BJ (cell line): Measurements from ENCODE around the gene TSPAN12. TPM values are rescaled to one million over a fixed set of nuclear protein-coding genes. Genes with fewer than 3 reads are reported as not detected.
A peak's percentile ranks its signal among the peaks of the same experiment; 100 is the strongest.

ENCODE experiments used
- CTCF ChIA-PET: fragments of 350-600 bp; formaldehyde crosslinking; extraction: SDS; loops from one replicate; lab custom pipeline; 2021; ENCODE audit warnings: antibody characterized with exemption, inconsistent platforms; lab: Yijun Ruan, JAX
- POLR2A ChIA-PET: fragments of 300-600 bp; sonication (Branson Sonifier 250); formaldehyde crosslinking; extraction: SDS; loops from one replicate; lab custom pipeline; 2021; ENCODE audit warnings: antibody characterized with exemption; lab: Charles Lee
- DNase-seq: peaks from one replicate; pipeline ENCODE4 v3.0.0-alpha.2; 2011; ENCODE audit warnings: low read depth
- H3K27me3 ChIP-seq: 2 replicates; pipeline ENCODE4 v1.6.0; 2011; ENCODE audit warnings: low read length; ENCODE audit not compliant: control insufficient read depth, insufficient read depth
- H3K36me3 ChIP-seq: 2 replicates; pipeline ENCODE4 v1.5.1; 2011; ENCODE audit warnings: low read length; ENCODE audit not compliant: control insufficient read depth, insufficient read depth
- H3K4me3 ChIP-seq: 2 replicates; pipeline ENCODE4 v1.5.1; 2011; ENCODE audit warnings: low read depth, mild to moderate bottlenecking, control low read depth, low read length
- polyA plus RNA-seq: library from polyadenylated mRNA; depleted of rRNA; stranded (reverse); fragments of >200 nt; gene quantifications from 2 replicates; pipeline ENCODE4 v1.2.3, GENCODE V29; 2011
- TF ChIP-seq, protein P1 (sequence below): IDR thresholded peaks from 2 replicates; pipeline ENCODE4 v1.5.1; 2011; ENCODE audit warnings: low read depth, mild to moderate bottlenecking, control low read depth, inconsistent platforms, low read length, moderate library complexity; ENCODE audit not compliant: insufficient read depth

TSPAN12 gene
- polyA plus RNA-seq, 1 experiment: not detected

DNA sequence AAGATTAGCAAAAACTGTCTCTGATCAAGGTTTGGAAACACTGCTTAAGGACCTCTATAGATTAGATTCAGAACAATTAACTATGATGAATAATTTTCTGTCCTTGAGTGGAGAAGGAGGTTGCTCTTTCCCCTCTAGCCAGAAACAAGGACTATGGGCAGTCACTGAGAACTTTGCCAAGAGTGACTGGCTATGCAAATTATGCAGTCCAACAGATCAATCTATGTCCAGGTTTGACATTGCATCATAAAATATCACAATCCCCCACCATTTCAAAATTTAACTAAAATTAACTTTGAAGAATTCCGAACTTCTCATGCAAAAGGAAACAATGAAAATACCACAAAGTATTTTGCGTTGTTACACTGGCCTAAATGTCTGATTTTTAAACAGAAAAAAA is 50.6 kb downstream of the TSPAN12 start:
- TF ChIP-seq, protein P1, sequence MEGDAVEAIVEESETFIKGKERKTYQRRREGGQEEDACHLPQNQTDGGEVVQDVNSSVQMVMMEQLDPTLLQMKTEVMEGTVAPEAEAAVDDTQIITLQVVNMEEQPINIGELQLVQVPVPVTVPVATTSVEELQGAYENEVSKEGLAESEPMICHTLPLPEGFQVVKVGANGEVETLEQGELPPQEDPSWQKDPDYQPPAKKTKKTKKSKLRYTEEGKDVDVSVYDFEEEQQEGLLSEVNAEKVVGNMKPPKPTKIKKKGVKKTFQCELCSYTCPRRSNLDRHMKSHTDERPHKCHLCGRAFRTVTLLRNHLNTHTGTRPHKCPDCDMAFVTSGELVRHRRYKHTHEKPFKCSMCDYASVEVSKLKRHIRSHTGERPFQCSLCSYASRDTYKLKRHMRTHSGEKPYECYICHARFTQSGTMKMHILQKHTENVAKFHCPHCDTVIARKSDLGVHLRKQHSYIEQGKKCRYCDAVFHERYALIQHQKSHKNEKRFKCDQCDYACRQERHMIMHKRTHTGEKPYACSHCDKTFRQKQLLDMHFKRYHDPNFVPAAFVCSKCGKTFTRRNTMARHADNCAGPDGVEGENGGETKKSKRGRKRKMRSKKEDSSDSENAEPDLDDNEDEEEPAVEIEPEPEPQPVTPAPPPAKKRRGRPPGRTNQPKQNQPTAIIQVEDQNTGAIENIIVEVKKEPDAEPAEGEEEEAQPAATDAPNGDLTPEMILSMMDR: no peak
- DNase-seq: no peak
- no peaks in the 10 kb centered on the region; the same call in 1 of the 2 replicates for H3K27me3 ChIP-seq
- H3K4me3 ChIP-seq: no peak overlapping the region
- POLR2A ChIA-PET: no interaction called here
- CTCF ChIA-PET: interaction anchor here (0.9 to 11.1 kb wide), 5 partner anchors 14 to 530 kb away, joined by 6 to 130 read pairs (median 9); no protein-coding TSS in a partner anchor
- H3K36me3 ChIP-seq: no peaks in the 10 kb centered on the region

DNA sequence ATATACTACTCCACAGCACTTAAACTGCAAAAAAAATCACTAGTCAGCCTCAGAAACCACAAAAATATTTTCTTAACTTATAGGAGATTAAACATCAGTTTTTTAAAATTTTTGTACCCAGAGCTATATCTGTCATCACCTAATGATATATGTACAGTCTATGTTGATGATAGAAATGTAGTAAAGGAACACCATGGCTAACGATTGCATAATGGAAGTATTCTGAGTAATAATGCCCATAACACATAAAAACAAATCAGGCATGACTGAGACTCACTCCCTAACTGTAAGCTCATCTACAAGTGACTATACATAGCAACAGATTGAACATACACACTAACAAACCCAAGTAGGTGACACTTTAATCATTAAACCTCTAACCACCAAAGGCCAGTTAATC is 51.3 kb downstream of the TSPAN12 start:
- POLR2A ChIA-PET: no interaction called here
- Histone ChIP-seq H3K4me3 (no peak overlapping the region), H3K27me3 (no peaks in the 10 kb centered on the region; the same call in 1 of the 2 replicates), H3K36me3 (no peaks in the 10 kb centered on the region)
- TF ChIP-seq, protein P1: no peak
- no peak for DNase-seq
- CTCF ChIA-PET: interaction anchor here (0.9 to 11.1 kb wide), 16 partner anchors 8 to 530 kb away, joined by 3 to 130 read pairs (median 4); no protein-coding TSS in a partner anchor

DNA sequence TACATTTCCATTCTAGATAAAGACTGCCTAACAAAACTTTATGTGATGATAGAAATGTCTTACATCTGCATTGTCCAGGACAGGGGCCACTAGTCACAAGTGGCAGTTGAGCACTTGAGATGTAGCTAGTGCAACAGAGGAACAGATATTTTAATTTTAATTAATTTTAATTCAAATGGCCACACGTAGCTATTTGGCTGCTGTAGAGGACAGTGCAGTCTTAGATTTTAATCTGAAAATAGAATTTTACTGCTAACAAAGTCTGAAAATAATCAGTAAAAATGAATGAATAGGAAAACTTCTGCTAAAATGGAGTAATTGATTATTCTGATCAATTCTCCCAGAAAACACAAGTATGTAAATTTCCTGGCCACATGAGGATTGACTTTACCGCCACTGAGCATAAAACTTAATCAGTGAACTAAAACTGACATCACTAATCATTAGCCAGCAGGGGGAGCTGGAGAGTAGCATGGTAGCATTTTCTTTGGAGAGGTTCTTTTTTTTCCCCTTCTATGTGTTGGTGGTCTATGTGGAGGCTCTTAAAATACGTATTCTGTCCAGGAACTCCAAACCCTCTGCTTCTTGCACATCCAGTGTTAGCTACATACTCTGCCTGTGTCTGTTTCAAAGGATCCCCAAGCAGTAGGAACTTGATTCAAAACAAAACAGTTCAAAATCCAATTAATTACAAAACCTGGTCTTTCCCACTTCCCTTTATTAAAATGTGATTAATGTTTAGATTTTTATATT is 52.1 kb downstream of the TSPAN12 start:
- POLR2A ChIA-PET: interaction anchor here (0.8 kb wide), 1 partner anchor 140 kb away, joined by 3 read pairs; no protein-coding TSS in a partner anchor
- Histone ChIP-seq H3K27me3 (no peaks in the 10 kb centered on the region; the same call in 1 of the 2 replicates), H3K4me3 (no peak overlapping the region), H3K36me3 (no peaks in the 10 kb centered on the region)
- CTCF ChIA-PET: interaction anchor here (0.5 to 11.1 kb wide), 27 partner anchors 9 to 531 kb away, joined by 3 to 130 read pairs (median 3); no protein-coding TSS in a partner anchor
- TF ChIP-seq, protein P1: peak; percentile 86
- DNase-seq: no peak

DNA sequence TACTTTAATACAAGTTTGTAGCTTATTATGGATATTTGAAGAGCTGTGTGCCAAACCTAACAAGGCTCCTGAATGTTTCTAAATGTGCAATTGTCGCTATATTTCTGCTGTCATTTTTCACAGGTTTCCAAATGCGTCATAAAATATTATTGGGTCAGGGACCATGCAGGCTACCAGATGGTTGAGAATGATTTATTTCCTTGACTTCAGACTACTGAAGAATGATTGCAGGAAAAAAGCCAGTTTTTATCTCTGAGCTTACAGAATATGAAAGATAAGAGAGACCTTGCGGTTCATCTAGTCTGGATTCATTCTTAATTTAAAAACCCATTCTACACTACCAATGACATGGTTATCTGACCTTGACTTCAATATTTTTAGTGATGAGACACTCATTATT is 55.2 kb downstream of the TSPAN12 start:
- ChIA-PET CTCF (interaction anchor here (0.9 to 11.1 kb wide), 3 partner anchors 9 to 279 kb away, joined by 3 to 130 read pairs (median 3); no protein-coding TSS in a partner anchor), POLR2A (no interaction called here)
- TF ChIP-seq, protein P1: no peak

DNA sequence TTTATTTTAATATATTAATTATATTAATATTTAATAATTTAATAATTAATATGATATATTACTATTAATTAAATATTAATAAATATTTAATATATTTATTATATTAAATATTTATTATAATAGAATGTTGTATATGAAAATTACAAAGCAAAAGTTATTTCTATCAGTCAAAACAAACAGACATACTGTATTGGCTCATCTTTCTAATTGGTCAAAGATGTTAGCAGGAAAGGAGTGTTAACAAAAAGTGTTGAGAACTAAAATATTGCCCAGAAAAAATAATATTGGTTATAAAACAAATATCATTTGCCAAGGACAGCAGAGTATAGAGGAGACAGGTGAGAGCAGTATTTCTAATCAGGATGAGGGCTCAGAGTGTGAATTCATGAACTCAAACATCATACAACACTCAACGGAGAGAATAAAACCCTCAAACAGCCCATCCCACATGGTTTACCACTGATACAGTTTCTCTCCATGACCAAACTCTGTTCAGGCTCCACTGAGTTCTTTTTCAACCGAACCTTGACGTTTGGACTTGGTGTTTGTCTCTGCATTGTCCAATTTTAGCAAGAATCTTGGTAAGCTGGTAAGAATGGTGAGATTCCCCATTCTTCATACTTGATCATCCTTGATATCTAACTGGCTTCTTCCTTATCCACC is 58.0 kb downstream of the TSPAN12 start:
- POLR2A ChIA-PET: no interaction called here

More for the DNA sequence above, 55.2 kb downstream of the TSPAN12 start:
- DNase-seq: no peak
- Histone ChIP-seq H3K4me3 (no peak overlapping the region), H3K27me3 (no peaks in the 10 kb centered on the region; the same call in 1 of the 2 replicates), H3K36me3 (no peaks in the 10 kb centered on the region)

More for the DNA sequence above, 58.0 kb downstream of the TSPAN12 start:
- Histone ChIP-seq H3K36me3 (no peaks in the 10 kb centered on the region), H3K27me3 (no peaks in the 10 kb centered on the region), H3K4me3 (no peak overlapping the region)
- DNase-seq: no peak
- CTCF ChIA-PET: interaction anchor here (11.1 kb wide), 1 partner anchor 6 kb away, joined by 130 read pairs; no protein-coding TSS in a partner anchor
- TF ChIP-seq, protein P1: no peak
